ENCODE measurements around the gene WASHC4.

WASHC4 gene

DNA sequence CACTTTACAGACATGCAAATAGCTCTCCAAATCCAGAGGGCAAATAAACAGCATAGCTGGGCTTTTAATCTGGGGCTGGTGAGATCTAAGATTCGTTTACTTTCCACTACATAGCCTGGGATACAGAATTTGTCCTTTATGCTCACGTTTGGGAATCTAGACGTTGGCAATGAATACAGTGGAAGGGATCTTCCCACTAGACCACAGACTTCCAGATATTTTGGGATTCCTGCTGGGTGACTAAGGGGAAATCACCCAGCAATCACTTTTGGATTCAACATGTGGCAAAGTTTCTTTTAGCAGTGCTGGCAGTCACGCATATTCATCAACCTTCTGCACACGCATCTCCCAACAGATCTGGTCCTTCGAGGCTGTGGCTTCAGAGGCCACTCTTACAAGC is 104.9 kb downstream of the WASHC4 start:
- no peak for DNase-seq

- no peak for DNase-seq
Measured at GRCh38 chr12:105214148-105214547, 106.6 kb downstream of the WASHC4 start.

DNA sequence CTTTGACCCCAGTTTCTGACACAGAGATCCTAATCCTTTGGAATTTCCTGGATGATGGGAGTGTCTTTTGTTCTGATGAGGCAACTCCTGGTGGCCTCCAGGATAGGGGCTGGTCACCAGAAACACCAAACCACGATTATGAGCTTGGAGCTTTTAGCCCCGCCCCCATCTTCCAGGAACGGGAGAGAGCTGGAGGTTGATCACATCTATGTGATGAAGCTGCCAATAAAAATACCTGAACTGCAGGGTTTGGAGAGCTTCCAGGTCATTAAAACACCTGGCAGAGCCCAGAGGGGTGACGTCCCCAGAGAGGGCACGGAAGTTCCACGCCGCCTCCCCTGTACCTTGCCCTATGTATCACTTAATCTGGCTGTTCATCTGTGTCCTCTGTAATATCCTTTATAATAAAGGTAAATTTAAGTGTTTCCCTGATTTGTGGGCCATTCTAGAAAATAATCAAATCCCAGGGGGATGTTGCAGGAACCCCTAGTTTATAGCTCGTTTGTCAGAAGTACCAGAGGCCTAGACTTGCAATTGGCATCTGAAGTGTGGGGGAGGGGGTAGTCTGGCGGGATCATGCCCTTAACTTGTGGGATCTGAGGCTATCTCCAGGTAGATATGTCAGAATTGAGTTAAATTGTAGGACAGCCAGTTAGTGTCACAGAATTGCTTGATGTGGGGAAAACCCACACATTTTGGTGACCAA is 107.3 kb downstream of the WASHC4 start:
- no peak for DNase-seq

- DNase-seq, result no peak
Measured at GRCh38 chr12:105218434-105218833, 110.9 kb downstream of the WASHC4 start.
